ENCODE data around the gene SH3PXD2A.
"Not testable (repeated sequence)": the region's sequence is repeated elsewhere in the genome, so short reads cannot be mapped to it uniquely, and the experiment has no call there.

Gene SH3PXD2A

GRCh38 chr10:103679096-103679790 lies 176.1 kb downstream of the SH3PXD2A start:
- peak in 1 of 2 donors; percentile 9 for DNase-seq

DNA sequence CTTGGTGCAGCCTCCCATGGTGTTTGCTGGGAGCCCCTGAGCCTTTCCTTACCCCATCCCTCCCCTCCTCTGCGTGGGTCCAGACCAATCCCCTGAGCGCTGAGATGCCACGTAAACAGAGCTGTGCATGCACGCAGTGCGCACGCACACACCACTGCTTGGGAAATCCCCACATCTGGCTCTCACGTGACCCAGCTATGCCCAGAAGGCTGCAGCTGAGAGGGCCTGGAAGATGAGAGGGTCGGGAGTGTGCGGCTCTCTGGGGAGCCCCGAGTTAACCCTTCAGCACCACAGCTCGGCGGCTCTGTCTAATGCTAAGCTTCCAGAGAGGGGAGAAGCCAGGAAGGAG lies 177.2 kb downstream of the SH3PXD2A start:
- peak; percentile 52 to 62 for DNase-seq

GRCh38 chr10:103677486-103678177 lies 177.7 kb downstream of the SH3PXD2A start:
- no peak for DNase-seq

DNA sequence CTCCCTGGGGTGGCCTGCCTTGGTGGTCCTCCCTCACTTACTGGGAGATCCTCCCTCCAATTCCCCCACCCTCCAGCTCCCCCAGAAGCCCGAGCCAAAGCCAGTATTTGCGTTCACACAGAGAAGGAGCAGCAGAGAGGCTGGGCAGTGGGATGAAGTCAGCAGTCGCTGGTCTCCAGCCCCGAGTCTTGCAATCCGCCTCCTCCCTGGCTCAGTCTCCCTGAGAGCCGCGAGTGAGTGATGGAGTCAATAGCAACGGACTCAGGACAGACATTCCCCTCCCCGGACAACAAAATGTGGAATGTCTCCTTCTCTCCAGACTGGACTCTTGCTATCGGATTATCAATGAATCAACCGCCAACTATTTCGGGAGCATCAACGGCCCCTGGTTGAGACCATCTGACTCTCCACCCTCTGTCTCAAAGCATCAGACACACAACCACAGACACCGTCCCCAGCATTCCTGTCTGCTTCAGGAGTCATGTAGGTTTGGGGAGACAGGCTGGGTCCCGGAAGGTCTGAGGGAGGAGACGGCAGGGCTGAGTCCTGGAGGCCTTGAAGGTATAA lies 178.4 kb downstream of the SH3PXD2A start:
- DNase-seq, result no peak

DNA sequence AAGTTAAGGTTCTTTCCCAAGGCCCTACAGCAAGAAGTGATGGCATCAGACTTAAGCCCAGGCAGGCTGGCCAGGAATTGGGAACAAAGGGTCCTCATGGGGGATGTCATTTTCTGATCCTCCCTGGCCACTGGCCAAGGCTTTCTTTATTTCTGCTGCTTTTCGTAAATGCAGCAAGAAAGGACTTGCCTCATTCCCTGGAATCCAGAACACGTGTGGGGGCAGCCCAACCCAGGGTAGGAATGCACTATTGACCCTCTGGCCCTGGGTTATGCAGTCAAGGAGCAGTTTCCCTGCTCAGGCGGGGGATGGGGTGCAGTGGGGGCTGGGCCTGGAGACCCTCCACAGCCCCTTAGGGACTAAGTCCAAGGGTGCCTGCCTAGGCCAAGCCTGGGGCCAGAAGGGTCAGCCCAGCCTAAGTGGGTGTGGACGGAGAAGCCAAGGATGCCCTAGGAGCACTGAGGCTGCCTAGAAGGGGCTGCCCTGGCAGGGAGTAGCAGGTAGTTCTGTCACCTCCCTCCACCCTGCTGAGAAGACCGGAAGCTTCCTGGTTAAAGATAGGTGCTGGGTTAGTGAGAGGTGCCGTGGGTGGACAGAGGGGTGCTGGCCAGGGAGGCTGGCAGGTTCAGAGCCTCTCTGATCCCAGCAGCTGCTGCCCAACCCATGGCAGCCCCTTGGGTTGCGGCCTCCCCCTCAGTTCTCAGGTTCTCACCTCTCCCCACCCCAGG lies 179.2 kb downstream of the SH3PXD2A start:
- no peak for DNase-seq

DNA sequence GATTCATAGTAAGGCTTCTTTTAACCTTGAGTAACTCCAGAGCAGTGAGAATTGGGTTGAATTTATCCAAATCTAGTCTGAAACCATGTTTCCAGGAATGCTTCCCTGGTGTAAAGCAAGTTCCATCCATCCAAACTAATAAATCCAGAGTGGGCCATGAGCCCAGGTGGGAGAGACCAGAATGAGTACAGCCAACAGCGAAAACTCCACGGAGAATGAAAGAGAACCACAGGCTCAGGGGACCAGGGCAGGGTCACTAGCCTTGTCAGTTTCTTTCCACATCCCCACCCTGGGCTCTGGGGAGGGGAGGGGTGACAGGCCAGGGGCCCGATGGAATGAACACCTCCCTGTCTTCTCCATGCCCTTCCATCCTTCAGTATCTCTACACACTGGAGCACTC lies 181.8 kb downstream of the SH3PXD2A start:
- no peak for DNase-seq

GRCh38 chr10:103672345-103672744 lies 183.0 kb downstream of the SH3PXD2A start:
- DNase-seq, result no peak

DNA sequence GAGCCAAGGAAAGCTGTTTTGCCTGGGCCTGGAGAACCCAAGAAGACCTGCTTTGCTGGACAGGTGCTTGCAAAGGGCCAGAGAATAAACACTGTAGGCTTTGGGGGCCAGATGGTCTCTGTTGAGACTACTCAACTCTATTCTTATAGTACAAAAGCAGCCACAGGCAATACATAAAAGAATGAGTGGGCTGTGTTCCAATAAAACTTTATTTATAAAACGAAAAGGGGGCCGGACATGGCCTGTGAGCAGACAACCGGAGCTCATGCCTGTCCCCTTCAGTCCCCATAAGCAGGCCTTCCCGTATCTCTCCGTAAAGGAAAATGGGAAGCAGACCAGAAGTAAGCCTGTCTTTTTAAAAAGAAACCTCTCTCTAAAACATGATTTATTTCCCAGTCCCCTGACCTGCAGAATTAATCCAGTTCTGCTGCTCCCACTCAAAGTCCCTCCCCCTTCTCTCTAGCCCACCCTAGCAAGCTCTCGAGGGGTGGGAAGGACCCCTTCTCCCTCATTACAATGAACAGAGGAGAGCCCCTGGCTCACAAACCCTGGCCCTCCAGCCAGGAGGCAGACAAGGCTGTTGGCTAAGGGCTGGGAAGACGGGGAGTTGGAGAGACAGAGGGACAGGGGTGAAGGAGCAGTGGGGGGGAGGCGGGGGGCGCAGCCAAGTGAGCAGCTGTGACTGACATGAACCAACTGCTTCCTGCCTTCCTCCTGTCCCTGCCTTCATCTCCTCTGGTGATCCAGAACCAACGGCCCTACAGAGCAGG lies 184.1 kb downstream of the SH3PXD2A start:
- DNase-seq, result no peak

DNA sequence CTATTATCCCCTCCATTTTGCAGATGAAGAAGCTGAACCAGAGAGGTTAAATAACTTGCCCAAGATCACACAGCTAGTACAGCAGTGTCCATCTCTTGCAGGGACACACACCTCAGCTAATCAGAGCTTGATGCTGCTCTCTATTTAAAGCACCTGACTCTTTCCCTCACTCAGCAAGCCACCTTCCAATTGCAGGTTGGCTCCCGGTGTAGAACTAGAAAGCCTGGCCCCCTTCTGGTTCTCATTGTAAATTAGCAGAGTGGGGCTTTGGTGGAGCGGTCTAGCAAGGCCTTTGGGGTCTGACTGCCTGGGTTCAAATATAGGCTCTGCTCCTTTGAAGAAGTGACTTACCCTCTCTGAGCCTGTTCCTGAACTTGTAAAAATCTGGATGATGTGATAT lies 185.4 kb downstream of the SH3PXD2A start:
- DNase-seq, result no peak

GRCh38 chr10:103669243-103669929 lies 186.0 kb downstream of the SH3PXD2A start:
- no peak for DNase-seq

GRCh38 chr10:103668351-103669242 lies 186.8 kb downstream of the SH3PXD2A start:
- DNase-seq, result peak in 1 of 2 donors; percentile 32

- DNase-seq, result no peak
Measured at GRCh38 chr10:103667356-103667755, 188.0 kb downstream of the SH3PXD2A start.

- DNase-seq, result no peak
Measured at GRCh38 chr10:103666762-103667150, 188.6 kb downstream of the SH3PXD2A start.

DNA sequence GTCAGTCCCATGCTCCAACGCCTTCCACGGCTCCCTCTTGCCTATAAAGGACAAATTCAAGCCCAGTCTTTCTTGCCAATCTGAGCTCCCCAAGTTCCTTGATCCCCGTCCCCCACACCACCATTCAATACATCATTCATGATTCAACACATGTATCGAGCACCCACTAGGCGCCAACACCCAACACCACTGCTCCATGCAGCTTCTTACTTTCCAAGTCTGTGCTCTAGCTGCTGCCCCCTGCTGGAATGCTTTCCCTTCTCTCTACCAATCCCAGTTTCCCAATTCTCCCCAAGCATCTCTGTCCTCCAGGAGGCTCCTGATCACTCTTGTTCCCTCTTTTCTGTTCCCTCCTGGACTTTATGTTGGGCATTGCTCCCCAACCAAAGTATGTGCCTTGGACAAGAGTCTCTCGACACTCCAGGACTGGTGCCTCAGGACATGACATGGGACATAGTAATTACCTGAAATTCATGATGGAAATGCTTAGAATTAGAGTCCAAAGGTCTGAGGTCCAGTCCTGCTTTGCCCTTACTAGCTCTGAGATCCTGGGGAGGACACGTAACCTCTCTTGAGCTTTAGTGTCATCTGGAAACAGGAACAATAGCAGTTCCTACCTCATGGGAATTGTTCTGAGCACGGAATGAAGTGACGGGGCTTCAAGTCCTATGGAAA lies 189.2 kb downstream of the SH3PXD2A start:
- no peak for DNase-seq

DNA sequence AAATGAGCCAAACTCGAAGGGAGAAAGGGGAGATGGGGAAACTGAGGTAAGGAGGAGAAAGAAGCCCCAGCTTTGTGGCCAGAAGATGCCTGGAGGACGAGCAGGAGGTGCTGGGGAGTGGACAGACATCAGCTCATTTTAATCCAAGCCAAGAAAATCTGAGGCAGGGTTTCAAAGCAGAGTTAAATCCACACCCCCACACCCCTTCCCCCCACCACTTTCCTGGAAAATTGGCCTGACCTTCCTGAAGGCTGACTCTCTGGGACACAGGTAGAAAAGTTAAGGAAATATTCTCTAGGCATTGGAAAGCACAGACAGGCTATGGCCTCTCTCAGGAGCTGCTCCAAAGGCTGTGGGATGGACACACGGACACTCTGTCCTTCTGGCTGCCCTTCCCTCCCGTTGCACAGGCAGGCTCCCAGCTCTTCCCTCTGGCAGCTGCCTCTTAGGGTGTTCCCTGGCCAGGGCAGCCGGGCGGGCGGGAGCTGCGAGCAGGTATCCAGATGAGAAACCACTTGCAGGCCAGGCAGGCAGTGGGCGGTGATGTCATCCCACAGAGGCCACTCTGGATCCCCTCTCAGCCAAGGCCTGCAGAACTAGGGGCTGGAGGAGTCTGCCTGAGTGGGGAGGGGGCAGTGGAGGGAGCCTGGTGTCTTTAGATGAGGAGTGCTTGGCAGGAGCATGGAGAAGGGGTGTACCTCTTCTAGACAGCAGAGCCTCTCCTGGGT lies 190.1 kb downstream of the SH3PXD2A start:
- no peak for DNase-seq

GRCh38 chr10:103663802-103664201 lies 191.6 kb downstream of the SH3PXD2A start:
- DNase-seq, result no peak

GRCh38 chr10:103663236-103663635 lies 192.1 kb downstream of the SH3PXD2A start:
- no peak for DNase-seq

DNA sequence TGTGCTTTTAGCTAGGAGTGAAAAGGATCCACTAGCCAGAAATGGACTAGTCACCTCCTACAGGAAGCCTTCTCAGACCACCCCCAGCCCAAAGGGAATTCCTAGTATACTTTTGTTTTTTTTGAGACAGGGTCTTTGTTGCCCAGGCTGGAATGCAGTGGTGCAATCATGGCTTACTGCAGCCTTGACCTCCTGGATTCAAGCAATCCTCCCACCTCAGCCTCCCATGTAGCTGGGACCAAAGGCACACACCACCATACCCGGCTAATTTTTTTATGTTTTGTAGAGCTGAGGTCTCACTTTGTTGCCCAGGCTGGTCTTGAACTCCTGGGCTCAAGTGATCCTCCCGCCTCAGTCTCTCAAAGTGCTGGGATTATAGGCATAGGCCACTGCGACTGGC lies 192.7 kb downstream of the SH3PXD2A start:
- not testable (repeated sequence) for DNase-seq

- DNase-seq, result no peak
Measured at GRCh38 chr10:103661198-103661950, 194.0 kb downstream of the SH3PXD2A start.
